Esophagus muscularis mucosa (tissue), 3 donors: ENCODE results near the gene PHIP.

Source experiments
- POLR2A ChIP-seq: fragments of 450-650 bp; IDR thresholded peaks from one replicate; pipeline ENCODE4 v1.6.1; 2017; ENCODE audit warnings: antibody characterized with exemption, moderate library complexity, mild to moderate bottlenecking, low read depth
- POLR2AphosphoS5 ChIP-seq, 2 donors: sonication (generic); formaldehyde crosslinking; IDR thresholded peaks; one replicate each; pipeline ENCODE4 v1.6.1; 2017; ENCODE audit warnings: antibody characterized with exemption in 2 of 2
- TF ChIP-seq, protein P1 (sequence below), 3 experiments: fragments of 200-600 bp in 2 of 3; fragments of 450-650 bp in 1 of 3; sonication (generic) in 2 of 3; IDR thresholded peaks; one replicate each; pipeline ENCODE4 v1.5.1; 2017 to 2019; ENCODE audit warnings: antibody characterized with exemption in 3 of 3, mild to moderate bottlenecking in 2 of 3, moderate library complexity in 1 of 3

DNA sequence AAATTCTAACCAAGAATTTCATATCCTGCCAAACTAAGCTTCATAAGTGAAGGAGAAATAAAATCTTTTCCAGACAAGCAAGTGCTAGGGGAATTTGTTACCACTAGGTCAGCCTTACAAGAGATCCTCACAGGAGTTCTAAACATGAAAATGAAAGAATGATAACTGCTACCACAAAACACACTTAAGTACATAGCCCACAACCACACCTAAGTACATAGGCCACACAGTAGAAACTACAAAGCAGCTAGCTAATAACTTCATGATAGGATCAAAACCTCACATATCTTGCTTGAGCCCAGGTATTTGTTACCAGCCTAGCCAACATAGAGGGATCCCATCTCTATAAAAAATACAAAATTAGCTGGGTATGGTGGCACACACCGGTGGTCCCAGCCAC, 160.3 kb downstream of the PHIP start:
- TF ChIP-seq POLR2A (no peak), POLR2AphosphoS5 (IDR thresholded peaks at IDR 0.05) (no peak)
- TF ChIP-seq, protein P1, sequence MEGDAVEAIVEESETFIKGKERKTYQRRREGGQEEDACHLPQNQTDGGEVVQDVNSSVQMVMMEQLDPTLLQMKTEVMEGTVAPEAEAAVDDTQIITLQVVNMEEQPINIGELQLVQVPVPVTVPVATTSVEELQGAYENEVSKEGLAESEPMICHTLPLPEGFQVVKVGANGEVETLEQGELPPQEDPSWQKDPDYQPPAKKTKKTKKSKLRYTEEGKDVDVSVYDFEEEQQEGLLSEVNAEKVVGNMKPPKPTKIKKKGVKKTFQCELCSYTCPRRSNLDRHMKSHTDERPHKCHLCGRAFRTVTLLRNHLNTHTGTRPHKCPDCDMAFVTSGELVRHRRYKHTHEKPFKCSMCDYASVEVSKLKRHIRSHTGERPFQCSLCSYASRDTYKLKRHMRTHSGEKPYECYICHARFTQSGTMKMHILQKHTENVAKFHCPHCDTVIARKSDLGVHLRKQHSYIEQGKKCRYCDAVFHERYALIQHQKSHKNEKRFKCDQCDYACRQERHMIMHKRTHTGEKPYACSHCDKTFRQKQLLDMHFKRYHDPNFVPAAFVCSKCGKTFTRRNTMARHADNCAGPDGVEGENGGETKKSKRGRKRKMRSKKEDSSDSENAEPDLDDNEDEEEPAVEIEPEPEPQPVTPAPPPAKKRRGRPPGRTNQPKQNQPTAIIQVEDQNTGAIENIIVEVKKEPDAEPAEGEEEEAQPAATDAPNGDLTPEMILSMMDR (IDR thresholded peaks at IDR 0.05): no peak
